Measurements from ENCODE around the gene SDC4.

- TF ChIP-seq CTCF (IDR thresholded peaks at IDR 0.05) = no peak
- no peak for TF ChIP-seq EP300 (IDR thresholded peaks at IDR 0.05; ENCODE audit: low read depth)
- no peak for TF ChIP-seq POLR2A (IDR thresholded peaks at IDR 0.05)
- no peak for TF ChIP-seq POLR2AphosphoS5 (IDR thresholded peaks at IDR 0.05)
Measured at GRCh38 chr20:45288860-45289259, 59.4 kb downstream of the SDC4 start.
